Prostate gland (tissue), 2 donors: ENCODE data around the gene PALD1. TPM values are rescaled to one million over a fixed set of nuclear protein-coding genes. Genes with fewer than 3 reads are reported as not detected.

Experiments
- DNase-seq: peaks from one replicate; pipeline ENCODE4 v3.0.0-alpha.2; 2019; ENCODE audit warnings: low spot score
- H3K27ac ChIP-seq, 2 donors: fragments of 200-600 bp; sonication (generic); 2 replicates each; pipeline ENCODE4 v1.5.1; 2017 to 2019
- H3K27me3 ChIP-seq: fragments of 200-600 bp; sonication (generic); replicated peaks from 2 replicates; pipeline ENCODE4 v1.5.1; 2019; ENCODE audit not compliant: insufficient read depth
- H3K36me3 ChIP-seq, 2 donors: fragments of 200-600 bp; sonication (generic); 1 replicate in 1 of 2; 2 replicates in 1 of 2; pipeline versions ENCODE4 v1.5.1 to v1.8.1; 2017 to 2019
- H3K4me1 ChIP-seq: fragments of 200-600 bp; sonication (generic); replicated peaks from 2 replicates; pipeline ENCODE4 v1.5.1; 2019
- H3K4me3 ChIP-seq, 2 donors: fragments of 200-600 bp; sonication (generic); 2 replicates each; pipeline ENCODE4 v1.5.1; 2017 to 2019
- H3K9me3 ChIP-seq: fragments of 200-600 bp; sonication (generic); 2 replicates; pipeline ENCODE4 v1.5.1; 2017
- CTCF ChIP-seq, 4 experiments: fragments of 200-600 bp in 2 of 4; fragments of 450-650 bp in 2 of 4; sonication (generic) in 2 of 4; IDR thresholded peaks; 1 replicate in 3 of 4; 2 replicates in 1 of 4; pipeline ENCODE4 v1.5.1; 2016 to 2019; ENCODE audit warnings: antibody characterized with exemption in 4 of 4, mild to moderate bottlenecking in 2 of 4, moderate library complexity in 2 of 4
- POLR2A ChIP-seq: fragments of 450-650 bp; IDR thresholded peaks from one replicate; pipeline ENCODE4 v1.6.1; 2016; ENCODE audit warnings: antibody characterized with exemption, mild to moderate bottlenecking
- POLR2AphosphoS5 ChIP-seq: sonication (generic); formaldehyde crosslinking; IDR thresholded peaks from one replicate; pipeline ENCODE4 v1.6.1; 2017; ENCODE audit warnings: antibody characterized with exemption
- WGBS: methylation state at CpG from one replicate; pipeline ENCODE4 v1.1.5; 2018; 5-methylcytosine and 5-hydroxymethylcytosine counted together
- intact Hi-C: fragments of 100-400 bp; cut with DNase I; formaldehyde crosslinking; loops from one replicate; pipeline ENCODE4 v1.14.2; 2022
- total RNA-seq, 2 donors: library from RNA; depleted of rRNA; stranded (reverse); fragments of >200 nt; gene quantifications; one replicate each; pipeline ENCODE4 v1.1.0, GENCODE V29; 2016

Gene PALD1
- total RNA-seq, 2 donors from 2014 or later, result 6.6 to 12.4 TPM

GRCh38 chr10:70539471-70539870 lies 60.9 kb downstream of the PALD1 start:
- H3K27me3 ChIP-seq, result no peaks in the 10 kb centered on the region
- H3K9me3 ChIP-seq, result no peaks in the 10 kb centered on the region
- intact Hi-C loops, result loop anchor here (10.0 kb wide), 1 partner anchor 315 kb away; no protein-coding TSS in a partner anchor
- 85% methylated on average over 7 of the region's 7 CpGs for WGBS
- H3K27ac ChIP-seq, result no peak overlapping the region
- no peaks in the 10 kb centered on the region for H3K36me3 ChIP-seq
- TF ChIP-seq CTCF (IDR thresholded peaks at IDR 0.05), result no peak
- no peak for TF ChIP-seq POLR2A
- no peak for TF ChIP-seq POLR2AphosphoS5
- H3K4me1 ChIP-seq, result no peaks in the 10 kb centered on the region
- H3K4me3 ChIP-seq, result no peak overlapping the region
- no peak for DNase-seq

GRCh38 chr10:70540089-70540788 lies 61.7 kb downstream of the PALD1 start:
- TF ChIP-seq POLR2AphosphoS5, result no peak
- TF ChIP-seq CTCF (IDR thresholded peaks at IDR 0.05), result peak in 3 of 4 experiments; percentile 35 to 60 (median 56)
- WGBS, result 79% methylated on average over 17 of the region's 17 CpGs
- Histone ChIP-seq H3K27me3 (no peaks in the 10 kb centered on the region), H3K9me3 (no peaks in the 10 kb centered on the region), H3K4me1 (no peaks in the 10 kb centered on the region), H3K36me3 (no peaks in the 10 kb centered on the region), H3K4me3 (no peak overlapping the region), H3K27ac (no peak overlapping the region)
- intact Hi-C loops, result loop anchor here (2.0 kb wide), 1 partner anchor 79 kb away; no protein-coding TSS in a partner anchor
- DNase-seq, result no peak

GRCh38 chr10:70540789-70541360 lies 62.3 kb downstream of the PALD1 start:
- H3K4me3 ChIP-seq, result no peak overlapping the region
- no peak for TF ChIP-seq POLR2A
- TF ChIP-seq POLR2AphosphoS5, result no peak
- TF ChIP-seq CTCF (IDR thresholded peaks at IDR 0.05), result no peak
- H3K9me3 ChIP-seq, result no peaks in the 10 kb centered on the region
- intact Hi-C loops, result loop anchor here (2.0 kb wide), 1 partner anchor 80 kb away; no protein-coding TSS in a partner anchor
- no peaks in the 10 kb centered on the region for H3K36me3 ChIP-seq
- WGBS, result 88% methylated on average over 15 of the region's 15 CpGs
- H3K27ac ChIP-seq, result no peak overlapping the region
- no peaks in the 10 kb centered on the region for H3K4me1 ChIP-seq
- DNase-seq, result no peak
- no peaks in the 10 kb centered on the region for H3K27me3 ChIP-seq

- Histone ChIP-seq H3K9me3 (no peaks in the 10 kb centered on the region), H3K4me3 (no peak overlapping the region), H3K27me3 (no peaks in the 10 kb centered on the region), H3K4me1 (no peaks in the 10 kb centered on the region), H3K36me3 (no peaks in the 10 kb centered on the region), H3K27ac (no peak overlapping the region)
- intact Hi-C loops, result loop anchor here (2.0 kb wide), 1 partner anchor 81 kb away; no protein-coding TSS in a partner anchor
- TF ChIP-seq CTCF (IDR thresholded peaks at IDR 0.05) (no peak), POLR2A (no peak), POLR2AphosphoS5 (no peak)
- WGBS, result 90% methylated on average over 14 of the region's 14 CpGs
- no peak for DNase-seq
These were observed 63.4 kb downstream of the PALD1 start for GRCh38 chr10:70541736-70542564.
